ENCODE results near the gene ATP2A2.

Gene ATP2A2

DNA sequence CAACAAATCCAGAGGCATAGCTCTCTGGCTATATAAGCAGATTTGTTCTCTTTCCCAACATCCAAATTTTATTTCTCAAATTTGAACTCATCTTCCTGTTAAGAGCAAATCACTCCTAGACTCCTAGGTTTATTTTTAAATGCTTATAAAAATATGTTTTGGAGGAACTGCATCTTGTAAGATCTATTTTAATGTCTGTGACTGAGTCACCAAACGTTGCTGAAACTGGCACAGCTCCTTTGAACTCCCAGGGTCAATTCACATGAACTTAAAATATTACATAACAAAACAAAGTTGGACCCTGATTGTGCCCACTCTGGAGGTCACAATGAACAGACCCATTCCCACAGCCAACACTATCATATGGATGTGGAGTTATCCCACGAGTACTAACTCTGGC, 98.6 kb downstream of the ATP2A2 start:
- no peak for DNase-seq (ENCODE audit: low read depth in 2 of 2)
- H3K4me3 ChIP-seq (replicated peaks in 1 of 2; ENCODE audit: low read depth in 2 of 2, low read length in 2 of 2), result no peak overlapping the region
- TF ChIP-seq, protein P1, sequence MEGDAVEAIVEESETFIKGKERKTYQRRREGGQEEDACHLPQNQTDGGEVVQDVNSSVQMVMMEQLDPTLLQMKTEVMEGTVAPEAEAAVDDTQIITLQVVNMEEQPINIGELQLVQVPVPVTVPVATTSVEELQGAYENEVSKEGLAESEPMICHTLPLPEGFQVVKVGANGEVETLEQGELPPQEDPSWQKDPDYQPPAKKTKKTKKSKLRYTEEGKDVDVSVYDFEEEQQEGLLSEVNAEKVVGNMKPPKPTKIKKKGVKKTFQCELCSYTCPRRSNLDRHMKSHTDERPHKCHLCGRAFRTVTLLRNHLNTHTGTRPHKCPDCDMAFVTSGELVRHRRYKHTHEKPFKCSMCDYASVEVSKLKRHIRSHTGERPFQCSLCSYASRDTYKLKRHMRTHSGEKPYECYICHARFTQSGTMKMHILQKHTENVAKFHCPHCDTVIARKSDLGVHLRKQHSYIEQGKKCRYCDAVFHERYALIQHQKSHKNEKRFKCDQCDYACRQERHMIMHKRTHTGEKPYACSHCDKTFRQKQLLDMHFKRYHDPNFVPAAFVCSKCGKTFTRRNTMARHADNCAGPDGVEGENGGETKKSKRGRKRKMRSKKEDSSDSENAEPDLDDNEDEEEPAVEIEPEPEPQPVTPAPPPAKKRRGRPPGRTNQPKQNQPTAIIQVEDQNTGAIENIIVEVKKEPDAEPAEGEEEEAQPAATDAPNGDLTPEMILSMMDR (IDR thresholded peaks at IDR 0.05; ENCODE audit: low read depth, low read length), result no peak

DNA sequence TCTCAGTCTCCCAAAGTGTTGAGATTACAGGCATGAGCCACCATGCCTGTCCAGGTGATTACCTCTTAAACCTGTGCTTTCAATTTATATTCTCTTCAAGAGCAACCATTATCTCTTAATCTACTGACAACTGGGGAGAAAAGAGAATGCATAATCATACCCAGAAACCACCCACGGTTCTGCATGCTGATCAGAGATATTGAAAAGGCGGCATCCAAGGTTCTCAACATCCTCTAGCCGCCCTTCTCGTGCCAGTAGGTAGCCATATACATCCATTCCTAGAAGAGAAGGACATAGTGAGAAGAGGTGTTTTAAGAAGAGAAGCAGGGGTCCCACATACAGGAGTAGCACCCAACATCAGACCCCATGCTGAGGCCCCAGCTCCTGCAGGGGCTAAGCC, 101.6 kb downstream of the ATP2A2 start:
- no peak overlapping the region for H3K4me3 ChIP-seq (replicated peaks in 1 of 2; ENCODE audit: low read depth in 2 of 2, low read length in 2 of 2)
- TF ChIP-seq, protein P1 (IDR thresholded peaks at IDR 0.05; ENCODE audit: low read depth, low read length), result no peak
- no peak for DNase-seq (ENCODE audit: low read depth in 2 of 2)
